Umbilical cord (tissue), 2 donors: Measurements from ENCODE around the gene PCCA. TPM values are rescaled to one million over a fixed set of nuclear protein-coding genes. Genes with fewer than 3 reads are reported as not detected.
"Not testable (repeated sequence)": the region's sequence is repeated elsewhere in the genome, so short reads cannot be mapped to it uniquely, and the experiment has no call there.

Experiments
- DNase-seq: peaks from one replicate; pipeline ENCODE4 v3.0.0-alpha.2; 2015; ENCODE audit warnings: low spot score
- total RNA-seq: library from RNA; depleted of rRNA; stranded (reverse); fragments of >200 nt; gene quantifications from one replicate; pipeline ENCODE4 v1.2.3, GENCODE V29; 2014; ENCODE audit warnings: low replicate concordance; ENCODE audit not compliant: insufficient read depth

PCCA gene
- total RNA-seq, 1 donor from 2014 or later: 70.3 TPM

GRCh38 chr13:100097821-100098220, 8.9 kb downstream of the PCCA start:
- no peak for DNase-seq

GRCh38 chr13:100098445-100099116, 9.7 kb downstream of the PCCA start:
- no peak for DNase-seq

GRCh38 chr13:100099117-100099445, 10.2 kb downstream of the PCCA start:
- not testable (repeated sequence) for DNase-seq

GRCh38 chr13:100100115-100100879, 11.4 kb downstream of the PCCA start:
- peak; percentile 18 for DNase-seq

GRCh38 chr13:100102042-100102441, 13.1 kb downstream of the PCCA start:
- DNase-seq: no peak

GRCh38 chr13:100106005-100106404, 17.1 kb downstream of the PCCA start:
- no peak for DNase-seq

GRCh38 chr13:100106705-100107104, 17.8 kb downstream of the PCCA start:
- peak; percentile 31 for DNase-seq

- DNase-seq: no peak
Measured at GRCh38 chr13:100108913-100109507, 20.1 kb downstream of the PCCA start.

- no peak for DNase-seq
Measured at GRCh38 chr13:100110269-100110668, 21.4 kb downstream of the PCCA start.

- DNase-seq: no peak
Measured at GRCh38 chr13:100112186-100112838, 23.4 kb downstream of the PCCA start.

- DNase-seq: no peak
Measured at GRCh38 chr13:100115693-100116254, 26.9 kb downstream of the PCCA start.

- DNase-seq: no peak
Measured at GRCh38 chr13:100124265-100124664, 35.4 kb downstream of the PCCA start.

- DNase-seq: no peak
Measured at GRCh38 chr13:100125946-100126345, 37.1 kb downstream of the PCCA start.

GRCh38 chr13:100128373-100128772, 39.5 kb downstream of the PCCA start:
- no peak for DNase-seq

GRCh38 chr13:100128838-100129237, 39.9 kb downstream of the PCCA start:
- DNase-seq: no peak

- DNase-seq: no peak
Measured at GRCh38 chr13:100129605-100130004, 40.7 kb downstream of the PCCA start.

GRCh38 chr13:100130092-100130491, 41.2 kb downstream of the PCCA start:
- DNase-seq: no peak

- DNase-seq: no peak
Measured at GRCh38 chr13:100130930-100131511, 42.1 kb downstream of the PCCA start.

- DNase-seq: no peak
Measured at GRCh38 chr13:100131863-100132574, 43.1 kb downstream of the PCCA start.

- no peak for DNase-seq
Measured at GRCh38 chr13:100138859-100139491, 50.1 kb downstream of the PCCA start.

- no peak for DNase-seq
Measured at GRCh38 chr13:100139817-100140216, 50.9 kb downstream of the PCCA start.
